HFFc6 (cell line): ENCODE data around the gene PJA2. TPM values are rescaled to one million over a fixed set of nuclear protein-coding genes. Genes with fewer than 3 reads are reported as not detected.

Experiments
- DNase-seq: peaks from one replicate; pipeline ENCODE4 v3.0.0-alpha.2; 2018
- H3K27ac Mint-ChIP-seq: 2 replicates; pipeline ENCODE4 v1.8.0; 2020; ENCODE audit warnings: mild to moderate bottlenecking, mixed read lengths
- H3K27me3 Mint-ChIP-seq: 2 replicates; pipeline ENCODE4 v1.8.0; 2021; ENCODE audit warnings: mild to moderate bottlenecking, moderate library complexity, mixed read lengths; ENCODE audit not compliant: insufficient read depth
- H3K36me3 Mint-ChIP-seq: 2 replicates; pipeline ENCODE4 v1.8.0; 2021; ENCODE audit warnings: low read depth, mixed read lengths
- H3K4me1 Mint-ChIP-seq: 2 replicates; pipeline ENCODE4 v1.8.0; 2020; ENCODE audit warnings: low read depth, mixed read lengths
- H3K4me3 Mint-ChIP-seq: 2 replicates; pipeline ENCODE4 v1.8.0; 2020; ENCODE audit warnings: mild to moderate bottlenecking, moderate library complexity, mixed read lengths
- H3K9me3 Mint-ChIP-seq: 2 replicates; pipeline ENCODE4 v1.8.0; 2020; ENCODE audit warnings: mild to moderate bottlenecking, mixed read lengths
- CTCF ChIP-seq: fragments of 200-600 bp; sonication (generic); IDR thresholded peaks from 2 replicates; pipeline ENCODE4 v1.5.0; 2021; ENCODE audit warnings: antibody characterized with exemption, mild to moderate bottlenecking
- total RNA-seq, 6 experiments: library from RNA; stranded (reverse); fragmentation: NEBNext Ultra II Directional; extraction: Animal tissue kit (Norgen Biotek cat#: 25700); gene quantifications; 2 replicates in 1 of 6; 3 replicates in 5 of 6; pipeline ENCODE4 v1.2.3, GENCODE V29; 2021

The PJA2 gene
- total RNA-seq, 6 experiments from 2014 or later = 68.5 to 78.7 (median 76.1) TPM

DNA sequence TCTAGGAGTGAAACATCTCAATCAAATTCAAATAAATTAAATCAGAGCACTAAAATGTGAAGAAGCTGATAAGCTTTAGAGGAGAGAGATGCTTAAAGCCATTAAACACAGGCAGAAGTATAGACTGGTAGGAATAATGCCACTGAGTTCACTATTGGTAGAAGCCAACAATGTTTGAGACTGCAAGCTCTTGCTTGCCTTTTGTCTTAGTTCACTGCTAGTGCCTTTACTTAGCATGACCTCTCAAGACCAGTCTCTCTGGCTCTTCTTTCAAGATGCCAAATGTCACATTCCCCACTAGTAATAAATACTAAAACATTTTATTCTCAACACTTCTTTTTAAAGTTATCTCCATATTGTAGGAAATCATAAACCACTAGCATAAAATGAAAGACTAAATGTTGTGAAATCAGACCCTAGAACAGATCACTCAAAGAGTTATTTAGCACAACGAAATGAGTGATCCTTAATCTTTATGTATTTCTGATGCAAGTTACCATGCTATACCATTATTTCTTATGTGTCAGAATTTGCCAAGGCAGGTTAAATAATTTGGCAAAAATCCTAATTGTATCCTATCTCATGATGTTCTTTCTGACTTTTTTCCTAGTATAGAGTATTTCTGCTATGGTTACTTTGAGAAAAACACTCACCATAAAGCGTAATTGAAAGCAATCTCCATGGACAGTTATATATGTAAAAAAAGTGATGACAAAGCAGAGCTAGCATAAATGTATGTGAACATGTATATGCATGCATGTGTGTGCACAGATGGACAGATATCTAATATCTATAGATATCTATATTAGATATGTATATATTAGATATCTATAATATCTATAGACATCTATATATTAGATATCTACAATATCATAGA, 57.5 kb downstream of the PJA2 start:
- Mint-ChIP-seq H3K27me3 (no peaks in the 10 kb centered on the region), H3K27ac (no peak overlapping the region), H3K4me3 (no peak overlapping the region), H3K36me3 (peaks cover 6% of the 10 kb centered on the region), H3K4me1 (peaks cover 6% of the 10 kb centered on the region; the same call in 1 of the 2 replicates), H3K9me3 (no peaks in the 10 kb centered on the region)
- no peak for TF ChIP-seq CTCF
- no peak for DNase-seq

DNA sequence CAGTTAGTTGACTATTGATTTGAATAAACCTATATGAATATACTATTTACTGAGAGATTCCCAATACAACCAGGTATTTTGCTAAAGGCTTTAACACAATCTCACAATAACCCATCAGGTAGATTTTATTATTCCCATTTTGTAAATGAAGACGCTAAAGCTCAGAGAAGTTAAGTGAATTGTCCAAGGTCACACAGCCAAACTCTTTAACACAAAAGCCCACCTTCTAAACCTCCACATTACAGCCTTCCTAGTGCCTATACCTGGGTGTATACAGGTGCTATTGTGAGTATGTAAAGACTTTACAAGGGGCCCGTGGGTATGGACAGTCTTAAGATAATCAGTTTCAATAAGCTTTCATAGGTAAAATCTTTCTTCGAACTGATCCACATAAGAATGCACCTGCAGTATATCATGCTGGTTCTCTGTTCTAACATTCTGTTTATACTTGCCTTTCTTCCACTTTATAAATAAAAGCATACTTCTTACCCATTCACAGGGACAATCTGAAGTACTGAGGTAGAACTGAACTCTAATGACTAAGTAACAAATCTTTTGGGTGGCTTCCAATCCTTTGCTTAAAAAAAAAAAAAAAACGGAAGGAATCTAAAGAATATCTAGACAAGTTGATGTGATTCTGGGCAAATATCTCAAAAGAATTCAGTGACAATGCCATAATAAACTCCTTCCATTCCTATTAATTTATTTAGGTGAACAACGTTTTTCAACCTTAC, 59.1 kb downstream of the PJA2 start:
- TF ChIP-seq CTCF = no peak
- no peak overlapping the region for H3K27ac Mint-ChIP-seq
- H3K9me3 Mint-ChIP-seq = no peaks in the 10 kb centered on the region
- no peak overlapping the region for H3K4me3 Mint-ChIP-seq
- peaks cover 10% of the 10 kb centered on the region; the same call in 1 of the 2 replicates for H3K4me1 Mint-ChIP-seq
- peaks cover under 1% of the 10 kb centered on the region; the same call in 1 of the 2 replicates for H3K27me3 Mint-ChIP-seq
- no peak for DNase-seq
- H3K36me3 Mint-ChIP-seq = peaks cover 9% of the 10 kb centered on the region

GRCh38 chr5:109349388-109349787, 60.4 kb downstream of the PJA2 start:
- H3K27me3 Mint-ChIP-seq = peaks cover 1% of the 10 kb centered on the region; the same call in 1 of the 2 replicates
- no peaks in the 10 kb centered on the region for H3K9me3 Mint-ChIP-seq
- no peak overlapping the region for H3K4me3 Mint-ChIP-seq
- H3K4me1 Mint-ChIP-seq = peaks cover 13% of the 10 kb centered on the region; the same call in 1 of the 2 replicates
- H3K27ac Mint-ChIP-seq = no peak overlapping the region
- TF ChIP-seq CTCF = no peak
- H3K36me3 Mint-ChIP-seq = peaks cover 7% of the 10 kb centered on the region; the same call in 1 of the 2 replicates
- no peak for DNase-seq

GRCh38 chr5:109347252-109347888, 62.4 kb downstream of the PJA2 start:
- no peaks in the 10 kb centered on the region for H3K9me3 Mint-ChIP-seq
- TF ChIP-seq CTCF = no peak
- DNase-seq = no peak
- peaks cover 7% of the 10 kb centered on the region; the same call in 1 of the 2 replicates for H3K36me3 Mint-ChIP-seq
- peaks cover 13% of the 10 kb centered on the region; the same call in 1 of the 2 replicates for H3K4me1 Mint-ChIP-seq
- H3K4me3 Mint-ChIP-seq = no peak overlapping the region
- H3K27me3 Mint-ChIP-seq = peaks cover 1% of the 10 kb centered on the region; the same call in 1 of the 2 replicates
- no peak overlapping the region for H3K27ac Mint-ChIP-seq

GRCh38 chr5:109345699-109346098, 64.1 kb downstream of the PJA2 start:
- DNase-seq = no peak
- Mint-ChIP-seq H3K36me3 (peaks cover 7% of the 10 kb centered on the region; the same call in 1 of the 2 replicates), H3K27ac (no peak overlapping the region; the same call in 1 of the 2 replicates), H3K4me1 (peaks cover 9% of the 10 kb centered on the region; the same call in 1 of the 2 replicates), H3K27me3 (peaks cover 1% of the 10 kb centered on the region; the same call in 1 of the 2 replicates), H3K4me3 (no peak overlapping the region), H3K9me3 (no peaks in the 10 kb centered on the region)
- no peak for TF ChIP-seq CTCF
